Testis (tissue), 2 donors: ENCODE results near the gene APOL6.

Experiments
- POLR2A ChIP-seq: fragments of 450-650 bp; IDR thresholded peaks from one replicate; pipeline ENCODE4 v1.6.1; 2017; ENCODE audit warnings: antibody characterized with exemption, mild to moderate bottlenecking, moderate library complexity
- TF ChIP-seq, protein P1 (sequence below), 3 experiments: fragments of 450-650 bp in 2 of 3; fragments of 200-600 bp in 1 of 3; sonication (generic) in 1 of 3; IDR thresholded peaks; one replicate each; pipeline ENCODE4 v1.5.1; 2016 to 2019; ENCODE audit warnings: antibody characterized with exemption in 3 of 3, mild to moderate bottlenecking in 2 of 3, moderate library complexity in 1 of 3

DNA sequence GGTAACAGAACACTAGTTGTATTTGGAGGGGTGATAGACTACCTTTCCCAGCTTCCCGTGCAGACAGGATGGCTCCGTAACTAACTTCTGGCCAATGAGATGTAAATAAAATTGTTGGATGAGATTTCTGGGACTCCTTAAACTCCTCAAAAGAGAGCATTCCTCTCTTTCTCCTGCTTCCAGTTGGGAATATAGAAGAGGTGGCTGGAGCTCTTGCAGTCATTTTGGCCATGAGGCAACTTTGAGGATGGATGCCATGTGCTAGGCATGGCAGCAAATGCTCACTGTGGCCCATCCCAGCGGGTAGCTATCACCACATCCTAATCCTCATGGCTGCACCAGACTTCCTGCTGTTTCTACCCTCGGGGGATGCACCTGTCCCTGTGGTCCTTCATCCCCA lies 38.5 kb upstream of the APOL6 start:
- TF ChIP-seq, protein P1, sequence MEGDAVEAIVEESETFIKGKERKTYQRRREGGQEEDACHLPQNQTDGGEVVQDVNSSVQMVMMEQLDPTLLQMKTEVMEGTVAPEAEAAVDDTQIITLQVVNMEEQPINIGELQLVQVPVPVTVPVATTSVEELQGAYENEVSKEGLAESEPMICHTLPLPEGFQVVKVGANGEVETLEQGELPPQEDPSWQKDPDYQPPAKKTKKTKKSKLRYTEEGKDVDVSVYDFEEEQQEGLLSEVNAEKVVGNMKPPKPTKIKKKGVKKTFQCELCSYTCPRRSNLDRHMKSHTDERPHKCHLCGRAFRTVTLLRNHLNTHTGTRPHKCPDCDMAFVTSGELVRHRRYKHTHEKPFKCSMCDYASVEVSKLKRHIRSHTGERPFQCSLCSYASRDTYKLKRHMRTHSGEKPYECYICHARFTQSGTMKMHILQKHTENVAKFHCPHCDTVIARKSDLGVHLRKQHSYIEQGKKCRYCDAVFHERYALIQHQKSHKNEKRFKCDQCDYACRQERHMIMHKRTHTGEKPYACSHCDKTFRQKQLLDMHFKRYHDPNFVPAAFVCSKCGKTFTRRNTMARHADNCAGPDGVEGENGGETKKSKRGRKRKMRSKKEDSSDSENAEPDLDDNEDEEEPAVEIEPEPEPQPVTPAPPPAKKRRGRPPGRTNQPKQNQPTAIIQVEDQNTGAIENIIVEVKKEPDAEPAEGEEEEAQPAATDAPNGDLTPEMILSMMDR (IDR thresholded peaks at IDR 0.05): no peak
- TF ChIP-seq POLR2A: no peak
